H1 (cell line): ENCODE data around the gene DIPK1A. TPM values are rescaled to one million over a fixed set of nuclear protein-coding genes. Genes with fewer than 3 reads are reported as not detected.

ENCODE experiments used
- CTCF ChIA-PET: fragments of 300-600 bp; sonication (Branson Sonifier 250); formaldehyde crosslinking; loops from one replicate; lab custom pipeline; 2021; ENCODE audit not compliant: partially characterized antibody; lab: Charles Lee
- POLR2A ChIA-PET: fragments of 300-600 bp; sonication (Branson Sonifier 250); formaldehyde crosslinking; loops from one replicate; lab custom pipeline; 2021; ENCODE audit warnings: inconsistent platforms; ENCODE audit not compliant: partially characterized antibody; lab: Charles Lee
- DNase-seq, 2 experiments: peaks; one replicate each; pipeline versions ENCODE4 v3.0.0 to v3.0.0-alpha.2; 2010 to 2022; ENCODE audit warnings: low spot score in 2 of 2, low read depth in 1 of 2, mixed read lengths in 1 of 2
- FAIRE-seq: peaks from 2 replicates; lab custom pipeline; 2011; peaks lifted over from hg19 to GRCh38; lab: Jason Lieb, UNC
- H2AFZ ChIP-seq: 2 replicates; pipeline ENCODE4 v1.8.1; 2012; ENCODE audit warnings: low read length, inconsistent platforms
- H2AK5ac ChIP-seq: 2 replicates; pipeline ENCODE4 v1.6.1; 2013; ENCODE audit warnings: low read depth, low read length
- H2BK120ac ChIP-seq: replicated peaks from 2 replicates; pipeline ENCODE3; 2013; ENCODE audit warnings: low read depth, low read length, inconsistent platforms
- H2BK12ac ChIP-seq: 2 replicates; pipeline ENCODE4 v1.6.1; 2013; ENCODE audit warnings: low read depth, low read length
- H2BK15ac ChIP-seq: 2 replicates; pipeline ENCODE4 v1.6.1; 2013; ENCODE audit warnings: low read length
- H2BK20ac ChIP-seq: 2 replicates; pipeline ENCODE4 v1.6.1; 2013; ENCODE audit warnings: low read length
- H2BK5ac ChIP-seq: 2 replicates; pipeline ENCODE4 v1.6.1; 2013; ENCODE audit warnings: low read depth, low read length
- H3K14ac ChIP-seq: 2 replicates; pipeline ENCODE4 v1.6.1; 2013; ENCODE audit warnings: inconsistent platforms; ENCODE audit not compliant: insufficient read length
- H3K18ac ChIP-seq: 2 replicates; pipeline ENCODE4 v1.6.1; 2013; ENCODE audit warnings: low read length; ENCODE audit errors: extremely low read depth
- H3K23ac ChIP-seq: 2 replicates; pipeline ENCODE4 v1.6.1; 2013; ENCODE audit warnings: inconsistent platforms; ENCODE audit not compliant: insufficient read length
- H3K23me2 ChIP-seq: 2 replicates; pipeline ENCODE4 v1.6.1; 2013; ENCODE audit warnings: low read depth, low read length
- H3K27ac ChIP-seq: 2 replicates; pipeline ENCODE4 v1.6.1; 2011; ENCODE audit warnings: low read depth, low read length, inconsistent platforms
- H3K27me3 ChIP-seq, 4 experiments: replicated peaks in 1 of 4; 1 replicate in 1 of 4; 2 replicates in 3 of 4; pipeline versions ENCODE4 v1.6.1 to v1.8.1; 2011 to 2013; ENCODE audit warnings: low read length in 3 of 4, mild to moderate bottlenecking in 3 of 4, inconsistent platforms in 2 of 4, mixed read lengths in 2 of 4, moderate library complexity in 1 of 4; ENCODE audit not compliant: control insufficient read depth in 3 of 4, insufficient read depth in 3 of 4; ENCODE audit errors: extremely low read depth in 1 of 4
- H3K36me3 ChIP-seq, 4 experiments: 2 replicates each; pipeline versions ENCODE4 v1.6.1 to v1.8.1; 2011 to 2013; ENCODE audit warnings: mild to moderate bottlenecking in 4 of 4, low read length in 3 of 4, moderate library complexity in 2 of 4, control low read depth in 1 of 4, inconsistent platforms in 1 of 4; ENCODE audit not compliant: insufficient read depth in 4 of 4, control insufficient read depth in 2 of 4
- H3K4ac ChIP-seq: replicated peaks from 2 replicates; pipeline ENCODE3; 2013; ENCODE audit warnings: low read length, low read depth, mixed read lengths, inconsistent platforms; ENCODE audit not compliant: insufficient read length
- H3K4me1 ChIP-seq, 4 experiments: replicated peaks in 1 of 4; 1 replicate in 1 of 4; 2 replicates in 3 of 4; pipeline versions ENCODE4 v1.6.1 to v1.8.1; 2011 to 2013; ENCODE audit warnings: low read length in 3 of 4, inconsistent platforms in 2 of 4, mixed read lengths in 1 of 4; ENCODE audit not compliant: insufficient read depth in 4 of 4, control insufficient read depth in 3 of 4
- H3K4me2 ChIP-seq, 2 experiments: 2 replicates each; pipeline versions ENCODE4 v1.6.1 to v1.8.1; 2011 to 2013; ENCODE audit warnings: low read depth in 2 of 2, low read length in 2 of 2, control low read depth in 1 of 2, inconsistent platforms in 1 of 2, mild to moderate bottlenecking in 1 of 2; ENCODE audit not compliant: insufficient read depth in 1 of 2
- H3K4me3 ChIP-seq, 4 experiments: fragments of 200-600, 300-600 bp in 1 of 4; sonication (generic), shearing (Covaris generic), sonication (Bioruptor Twin) in 1 of 4; 2 replicates each; pipeline versions ENCODE4 v1.5.1 to v1.8.1; 2011 to 2016; ENCODE audit warnings: low read length in 4 of 4, low read depth in 3 of 4, control low read depth in 2 of 4, inconsistent platforms in 2 of 4, mild to moderate bottlenecking in 2 of 4, mixed read lengths in 1 of 4, moderate library complexity in 1 of 4; ENCODE audit not compliant: insufficient read depth in 2 of 4; ENCODE audit errors: extremely low read depth in 1 of 4
- H3K56ac ChIP-seq: replicated peaks from 2 replicates; pipeline ENCODE3; 2013; ENCODE audit warnings: low read depth, mild to moderate bottlenecking, mixed read lengths, low read length, inconsistent platforms; ENCODE audit not compliant: insufficient read length
- H3K79me1 ChIP-seq: 2 replicates; pipeline ENCODE4 v1.6.1; 2013; ENCODE audit warnings: low read depth, low read length, control low read depth
- H3K79me2 ChIP-seq, 2 experiments: 2 replicates each; pipeline versions ENCODE4 v1.6.1 to v1.8.1; 2012 to 2013; ENCODE audit warnings: low read length in 2 of 2, mild to moderate bottlenecking in 2 of 2, inconsistent platforms in 1 of 2; ENCODE audit not compliant: insufficient read depth in 2 of 2, control insufficient read depth in 1 of 2
- H3K9ac ChIP-seq, 4 experiments: replicated peaks in 1 of 4; 1 replicate in 1 of 4; 2 replicates in 3 of 4; pipeline versions ENCODE4 v1.6.1 to v1.8.1; 2011 to 2013; ENCODE audit warnings: low read depth in 3 of 4, low read length in 3 of 4, control low read depth in 2 of 4, mild to moderate bottlenecking in 2 of 4, moderate library complexity in 2 of 4, inconsistent platforms in 1 of 4; ENCODE audit errors: extremely low read depth in 1 of 4
- H3K9me3 ChIP-seq, 2 experiments: 2 replicates each; pipeline versions ENCODE4 v1.6.1 to v1.8.1; 2012 to 2013; ENCODE audit warnings: mild to moderate bottlenecking in 2 of 2, moderate library complexity in 2 of 2, control low read depth in 1 of 2, inconsistent platforms in 1 of 2, low read depth in 1 of 2, low read length in 1 of 2, mixed read lengths in 1 of 2; ENCODE audit not compliant: insufficient read depth in 2 of 2
- H4K20me1 ChIP-seq, 2 experiments: replicated peaks in 1 of 2; 2 replicates each; pipeline versions ENCODE3 to v1.8.1; 2011 to 2013; ENCODE audit warnings: inconsistent platforms in 2 of 2, low read length in 2 of 2, mild to moderate bottlenecking in 1 of 2; ENCODE audit not compliant: insufficient read depth in 2 of 2, control insufficient read depth in 1 of 2
- H4K5ac ChIP-seq: 2 replicates; pipeline ENCODE4 v1.6.1; 2013; ENCODE audit warnings: low read length, low read depth, mixed read lengths, inconsistent platforms; ENCODE audit not compliant: insufficient read length
- H4K8ac ChIP-seq: 2 replicates; pipeline ENCODE4 v1.8.0; 2013; ENCODE audit warnings: mild to moderate bottlenecking, moderate library complexity, low read length, inconsistent platforms; ENCODE audit not compliant: insufficient read depth; ENCODE audit errors: extremely low read depth
- H4K91ac ChIP-seq: replicated peaks from 2 replicates; pipeline ENCODE3; 2013; ENCODE audit warnings: low read length, mixed read lengths, inconsistent platforms; ENCODE audit not compliant: insufficient read length
- BACH1 ChIP-seq: IDR thresholded peaks from 2 replicates; pipeline ENCODE4 v1.6.1; 2012; ENCODE audit warnings: low read length, improper control_type of control experiment
- CEBPB ChIP-seq: IDR thresholded peaks from 2 replicates; pipeline ENCODE4 v1.6.1; 2012; ENCODE audit warnings: low read depth, low read length
- HDAC2 ChIP-seq, 2 experiments: fragments of 300-600 bp in 1 of 2; sonication (generic) in 1 of 2; IDR thresholded peaks; 2 replicates each; pipeline ENCODE4 v1.6.1; 2011 to 2012; ENCODE audit warnings: low read depth in 2 of 2, low read length in 2 of 2, mild to moderate bottlenecking in 2 of 2, moderate library complexity in 2 of 2, borderline replicate concordance in 1 of 2, inconsistent platforms in 1 of 2
- JUN ChIP-seq: IDR thresholded peaks from 2 replicates; pipeline ENCODE4 v1.6.1; 2011; ENCODE audit warnings: low read depth, mild to moderate bottlenecking, improper control_type of control experiment, low read length
- NRF1 ChIP-seq: IDR thresholded peaks from 2 replicates; pipeline ENCODE4 v1.6.1; 2011; ENCODE audit warnings: mild to moderate bottlenecking, low read depth, low read length, improper control_type of control experiment
- SAP30 ChIP-seq: fragments of 300-600 bp; sonication (generic); IDR thresholded peaks from 2 replicates; pipeline ENCODE4 v1.7.1; 2012; ENCODE audit warnings: low read length, moderate library complexity, mild to moderate bottlenecking, inconsistent platforms; ENCODE audit not compliant: insufficient read depth, insufficient replicate concordance
- SIN3A ChIP-seq, 2 experiments: IDR thresholded peaks in 1 of 2; conservative IDR thresholded peaks in 1 of 2; 2 replicates each; pipeline ENCODE4 v1.6.1; 2011 to 2012; ENCODE audit warnings: low read length in 2 of 2, improper control_type of control experiment in 1 of 2, low read depth in 1 of 2, mild to moderate bottlenecking in 1 of 2
- SIX5 ChIP-seq: IDR thresholded peaks from 2 replicates; pipeline ENCODE4 v1.6.1; 2011; ENCODE audit warnings: mild to moderate bottlenecking, low read depth, low read length
- SP1 ChIP-seq: IDR thresholded peaks from 2 replicates; pipeline ENCODE4 v1.6.1; 2011; ENCODE audit warnings: low read depth, low read length
- TAF1 ChIP-seq: IDR thresholded peaks from 2 replicates; pipeline ENCODE4 v1.6.1; 2011; ENCODE audit warnings: mild to moderate bottlenecking, low read depth, low read length
- TCF12 ChIP-seq: IDR thresholded peaks from 2 replicates; pipeline ENCODE4 v1.6.1; 2011; ENCODE audit warnings: low read depth, mild to moderate bottlenecking, low read length
- WGBS, 2 experiments: shearing (Covaris generic) in 1 of 2; methylation state at CpG; one replicate each; pipeline versions ENCODE4 v1.1.6 to v1.1.7; 2013 to 2015; ENCODE audit warnings: low lambda C conversion rate in 2 of 2, mixed read lengths in 2 of 2, inconsistent platforms in 1 of 2, low coverage in 1 of 2, missing lambda C conversion rate in 1 of 2; ENCODE audit not compliant: insufficient replicate concordance in 2 of 2, insufficient coverage in 1 of 2, insufficient read length in 1 of 2; ENCODE audit errors: extremely low coverage in 1 of 2, missing lambda C conversion rate in 1 of 2; 5-methylcytosine and 5-hydroxymethylcytosine counted together
- polyA plus RNA-seq, 7 experiments: library from polyadenylated mRNA; depleted of rRNA in 3 of 7; stranded (reverse) in 5 of 7; unstranded in 2 of 7; fragments of >200 nt in 5 of 7; fragments of 200-250 nt in 2 of 7; gene quantifications; 1 replicate in 5 of 7; 2 replicates in 1 of 7; 4 replicates in 1 of 7; pipeline versions ENCODE4 v1.2.1 to v1.2.3, GENCODE V29; 2011 to 2013; ENCODE audit warnings: missing spikeins in 2 of 7, mixed read lengths in 2 of 7
- total RNA-seq: library from RNA; stranded (reverse); fragmentation: NEBNext Ultra II Directional; extraction: Animal tissue kit (Norgen Biotek cat#: 25700); gene quantifications from 2 replicates; pipeline ENCODE4 v1.2.1, GENCODE V29; 2021
- TF ChIP-seq, protein P1 (sequence below), 3 experiments: IDR thresholded peaks; 1 replicate in 2 of 3; 2 replicates in 1 of 3; pipeline versions ENCODE4 v1.5.1 to v1.6.1; 2011; ENCODE audit warnings: low read length in 3 of 3, mild to moderate bottlenecking in 3 of 3, inconsistent platforms in 2 of 3, low read depth in 1 of 3, moderate library complexity in 1 of 3; ENCODE audit not compliant: insufficient read depth in 1 of 3; ENCODE audit errors: control extremely low read depth in 1 of 3

Gene DIPK1A
- total and polyA plus RNA-seq, 2 of the 8 experiments (the other 6 are each of a cell fraction or from before 2014, with no cell fraction given) = 2.5 to 5.0 TPM

GRCh38 chr1:92936865-92937264 is 24.4 kb downstream of the DIPK1A start:
- H4K20me1 ChIP-seq = no peaks in the 10 kb centered on the region
- ChIA-PET POLR2A (no interaction called here), CTCF (interaction anchor here (0.9 to 2.1 kb wide), 2 partner anchors 13 to 35 kb away, joined by 3 to 7 read pairs; no protein-coding TSS in a partner anchor)
- H3K79me2 ChIP-seq = no peaks in the 10 kb centered on the region
- no peak for DNase-seq
- H2AFZ ChIP-seq = no peak overlapping the region
- no peak overlapping the region for H4K8ac ChIP-seq
- no peak overlapping the region for H2BK5ac ChIP-seq
- no peak overlapping the region for H2BK20ac ChIP-seq
- H3K18ac ChIP-seq = no peak overlapping the region
- no peaks in the 10 kb centered on the region for H3K4me1 ChIP-seq
- no peak overlapping the region for H3K56ac ChIP-seq
- no peak overlapping the region for H3K14ac ChIP-seq
- H3K23ac ChIP-seq = no peak overlapping the region
- no peak overlapping the region for H4K91ac ChIP-seq
- H3K27me3 ChIP-seq = no peaks in the 10 kb centered on the region
- no peak overlapping the region for H2BK15ac ChIP-seq
- no peak overlapping the region for H3K9ac ChIP-seq
- H2BK120ac ChIP-seq = no peak overlapping the region
- no peak overlapping the region for H3K4me2 ChIP-seq
- H3K79me1 ChIP-seq = no peaks in the 10 kb centered on the region
- FAIRE-seq = no peak
- H3K4me3 ChIP-seq = no peak overlapping the region
- H3K4ac ChIP-seq = no peak overlapping the region
- H3K36me3 ChIP-seq = no peaks in the 10 kb centered on the region
- WGBS, 2 experiments = 77% methylated on average over 1 of the region's 1 CpG; no CpG with 5 or more reads in 1 of the 2 experiments
- no peak overlapping the region for H2AK5ac ChIP-seq
- no peak overlapping the region for H4K5ac ChIP-seq
- H3K9me3 ChIP-seq = no peaks in the 10 kb centered on the region
- no peaks in the 10 kb centered on the region; the same call in 1 of the 2 replicates for H3K23me2 ChIP-seq
- no peak overlapping the region for H3K27ac ChIP-seq
- H2BK12ac ChIP-seq = no peak overlapping the region
- TF ChIP-seq CEBPB (no peak), TCF12 (no peak), HDAC2 (IDR thresholded peaks at IDR 0.05; ENCODE audit: borderline replicate concordance in 1 of 2, low read depth in 2 of 2, low read length in 2 of 2) (no peak), BACH1 (no peak), SIX5 (no peak), TAF1 (no peak), SAP30 (no peak), JUN (no peak), NRF1 (no peak), SIN3A (conservative IDR thresholded peaks at IDR 0.05 in 1 of 2, IDR thresholded peaks at IDR 0.05 in 1 of 2; ENCODE audit: low read depth in 1 of 2, low read length in 2 of 2) (no peak), SP1 (no peak)
- TF ChIP-seq, protein P1, sequence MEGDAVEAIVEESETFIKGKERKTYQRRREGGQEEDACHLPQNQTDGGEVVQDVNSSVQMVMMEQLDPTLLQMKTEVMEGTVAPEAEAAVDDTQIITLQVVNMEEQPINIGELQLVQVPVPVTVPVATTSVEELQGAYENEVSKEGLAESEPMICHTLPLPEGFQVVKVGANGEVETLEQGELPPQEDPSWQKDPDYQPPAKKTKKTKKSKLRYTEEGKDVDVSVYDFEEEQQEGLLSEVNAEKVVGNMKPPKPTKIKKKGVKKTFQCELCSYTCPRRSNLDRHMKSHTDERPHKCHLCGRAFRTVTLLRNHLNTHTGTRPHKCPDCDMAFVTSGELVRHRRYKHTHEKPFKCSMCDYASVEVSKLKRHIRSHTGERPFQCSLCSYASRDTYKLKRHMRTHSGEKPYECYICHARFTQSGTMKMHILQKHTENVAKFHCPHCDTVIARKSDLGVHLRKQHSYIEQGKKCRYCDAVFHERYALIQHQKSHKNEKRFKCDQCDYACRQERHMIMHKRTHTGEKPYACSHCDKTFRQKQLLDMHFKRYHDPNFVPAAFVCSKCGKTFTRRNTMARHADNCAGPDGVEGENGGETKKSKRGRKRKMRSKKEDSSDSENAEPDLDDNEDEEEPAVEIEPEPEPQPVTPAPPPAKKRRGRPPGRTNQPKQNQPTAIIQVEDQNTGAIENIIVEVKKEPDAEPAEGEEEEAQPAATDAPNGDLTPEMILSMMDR (IDR thresholded peaks at IDR 0.05; ENCODE audit: control extremely low read depth in 1 of 3, insufficient read depth in 1 of 3, low read depth in 1 of 3, low read length in 3 of 3) = no peak
